ENCODE results near the gene COQ10B.
A peak's percentile ranks its signal among the peaks of the same experiment; 100 is the strongest.

COQ10B gene

DNA sequence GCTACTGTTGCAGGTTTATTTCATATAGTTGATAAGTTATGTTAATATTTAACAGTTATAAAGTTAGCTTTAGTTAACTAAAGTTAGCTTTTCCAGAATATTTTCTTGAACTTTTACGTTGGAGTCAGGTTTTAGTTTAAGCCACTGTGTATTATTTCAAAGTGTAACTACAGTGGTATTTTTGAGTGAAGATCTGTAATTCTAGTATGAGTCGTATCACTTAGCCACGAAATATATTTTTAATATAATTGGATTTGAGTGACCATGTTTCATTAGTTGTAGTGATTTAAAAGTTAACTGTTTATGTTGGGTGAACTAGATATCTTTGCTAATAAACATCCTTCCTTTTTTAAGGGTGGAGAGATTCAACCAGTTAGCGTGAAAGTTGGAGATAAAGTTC lies 49.3 kb downstream of the COQ10B start:
- DNase-seq = no peak

DNA sequence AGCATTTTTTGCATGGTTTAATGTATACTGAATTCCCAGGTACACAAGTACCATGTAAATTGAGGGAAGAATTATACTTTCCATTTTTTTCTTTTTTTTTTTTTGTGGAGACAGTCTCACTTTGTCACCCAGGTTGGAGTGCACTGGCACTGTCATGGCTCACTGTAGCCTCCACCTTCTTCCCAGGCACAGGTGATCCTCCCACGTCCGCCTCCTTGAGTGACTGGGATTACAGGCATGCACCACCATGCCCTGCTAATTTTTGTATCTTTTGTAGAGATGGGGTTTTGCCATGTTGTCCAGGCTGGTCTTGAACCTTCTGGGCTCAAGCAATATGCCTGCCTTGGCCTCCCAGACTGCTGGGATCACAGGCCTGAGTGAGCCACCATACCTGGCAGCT lies 50.6 kb downstream of the COQ10B start:
- DNase-seq = no peak

- DNase-seq = no peak
Observed at GRCh38 chr2:197504512-197504911, 51.2 kb downstream of the COQ10B start.

DNA sequence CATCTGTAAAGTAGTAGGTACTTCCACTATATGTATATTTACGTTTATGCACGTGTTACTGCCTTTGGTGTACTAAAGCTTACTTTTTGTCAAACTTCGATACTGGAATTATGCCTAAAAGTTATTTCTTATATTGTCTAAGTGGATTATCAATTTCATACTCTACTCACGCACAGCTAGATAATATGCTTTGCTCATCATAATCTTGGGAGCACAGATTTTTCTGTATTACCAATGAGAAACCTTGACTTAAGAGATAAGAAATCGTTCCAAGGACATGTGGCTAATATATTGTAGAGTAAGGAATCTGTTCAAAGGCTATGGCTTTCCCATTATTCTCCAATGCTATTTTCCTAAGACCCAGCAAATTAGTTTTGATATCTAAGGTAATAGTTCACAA lies 53.3 kb downstream of the COQ10B start:
- DNase-seq = no peak

GRCh38 chr2:197513915-197514314 lies 60.6 kb downstream of the COQ10B start:
- DNase-seq = no peak

DNA sequence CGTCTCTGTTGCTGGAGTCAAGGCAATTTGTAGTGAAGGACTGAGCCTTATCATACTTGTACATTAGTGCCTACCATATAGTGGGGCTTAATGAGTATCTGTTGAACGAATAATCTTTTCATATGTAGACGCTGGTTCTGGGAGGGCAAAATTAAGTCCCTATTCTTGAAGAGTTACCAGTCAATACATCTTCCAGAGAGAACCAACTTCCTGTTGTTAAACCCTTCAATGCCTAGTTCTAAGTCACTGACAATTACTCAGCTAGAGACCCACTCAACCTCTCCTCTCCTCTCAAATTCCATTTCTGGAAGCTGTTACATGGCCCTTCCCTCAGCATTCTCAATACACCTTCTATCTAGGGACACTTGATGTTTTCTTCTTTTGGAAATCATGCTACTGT lies 61.4 kb downstream of the COQ10B start:
- DNase-seq = peak; percentile 49

DNA sequence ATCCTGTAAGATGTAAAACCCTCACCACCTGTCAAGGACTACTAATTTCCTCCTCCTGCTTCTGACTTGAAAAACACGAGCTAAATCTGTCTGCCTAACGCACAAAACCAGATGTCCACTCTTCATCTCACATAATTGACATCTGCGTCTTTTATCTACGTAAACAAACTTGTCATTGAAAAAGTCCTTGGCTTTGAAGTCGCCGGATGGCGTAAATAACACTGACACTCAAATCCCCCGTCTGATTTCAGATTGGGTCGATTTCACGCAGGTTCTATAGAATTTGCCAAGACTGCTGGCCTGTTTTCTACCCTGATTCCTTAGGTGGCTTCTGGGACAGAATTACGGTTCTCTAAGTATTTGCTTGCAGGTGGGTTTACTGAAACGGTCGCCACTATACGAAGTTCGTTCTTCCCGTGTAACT lies 62.0 kb downstream of the COQ10B start:
- DNase-seq = no peak

DNA sequence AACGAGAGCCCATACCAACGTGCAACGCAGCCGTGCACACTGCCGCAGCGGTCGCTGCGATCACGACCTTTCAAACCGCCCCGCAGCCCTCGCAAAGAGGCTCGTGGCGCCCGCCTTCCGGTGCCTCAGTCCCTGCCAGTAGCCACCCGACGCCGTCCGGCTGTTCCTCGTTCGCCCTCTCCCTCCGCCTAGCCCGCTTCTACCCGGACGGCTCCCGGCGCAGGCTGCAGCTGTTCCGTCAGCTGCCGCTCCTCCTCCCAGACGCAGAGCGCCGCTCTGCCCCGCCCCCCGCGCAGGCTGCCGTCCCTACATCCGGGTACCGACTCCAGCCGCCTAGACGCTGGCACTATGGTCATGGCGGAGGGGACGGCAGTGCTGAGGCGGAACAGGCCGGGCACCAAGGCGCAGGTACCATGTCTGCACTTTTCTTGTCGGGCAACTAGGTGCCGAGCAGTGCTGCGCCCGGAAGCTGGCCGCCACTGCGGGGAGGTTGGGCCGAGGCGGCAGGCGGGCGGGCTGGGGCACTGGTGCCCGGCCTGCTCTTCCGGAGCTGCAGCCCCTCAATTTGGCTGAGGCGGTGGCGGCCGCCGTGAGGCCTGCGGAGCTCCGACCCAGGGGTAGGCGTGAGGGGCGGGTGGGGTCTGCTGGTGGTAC lies 62.5 kb downstream of the COQ10B start, which contains the start of gene MOB4:
Gene MOB4, plus strand, starts transcription at position 328 of the 654 bp plus-strand sequence. Its CDS starts 21 bp downstream, at position 349.
- peak; percentile 98 for DNase-seq

- DNase-seq = no peak
Observed at GRCh38 chr2:197516393-197516761, 63.0 kb downstream of the COQ10B start.

DNA sequence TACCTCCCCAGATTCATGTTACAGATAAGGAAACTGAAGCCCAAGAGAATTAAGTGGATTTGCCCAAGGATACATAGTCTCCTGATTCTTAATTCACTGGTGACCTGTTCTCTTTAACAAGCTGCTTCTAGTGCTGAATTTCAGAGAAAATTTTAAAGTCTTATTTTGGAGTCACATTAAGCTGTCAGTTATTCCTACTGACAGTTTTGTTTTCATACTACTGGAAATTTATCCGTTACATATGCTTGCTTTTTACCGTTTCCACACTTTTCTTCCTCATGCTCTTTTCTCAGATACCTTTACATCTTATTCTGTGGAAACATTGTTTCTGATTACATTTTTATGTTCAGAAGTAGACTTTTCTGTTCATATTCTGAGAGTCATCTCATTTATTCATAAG lies 63.8 kb downstream of the COQ10B start:
- no peak for DNase-seq

Measured in NCI-H2227 treated with DMSO at 0.1 percent for 48 hours (cell line).